ENCODE data around the gene PAGE2B.
"Not testable (repeated sequence)": the region's sequence is repeated elsewhere in the genome, so short reads cannot be mapped to it uniquely, and the experiment has no call there.

Gene PAGE2B

GRCh38 chrX:55057675-55058249 lies 17.1 kb upstream of the PAGE2B start:
- H3K4me1 ChIP-seq (ENCODE audit: insufficient read depth, low read length): peaks cover 6% of the 10 kb centered on the region
- H3K9me3 ChIP-seq (ENCODE audit: low read length): no peaks in the 10 kb centered on the region
- H3K4me3 ChIP-seq (ENCODE audit: low read length): peak overlapping the region; percentile 24
- H2AFZ ChIP-seq (ENCODE audit: low read depth, low read length): peak overlapping the region; percentile 2
- no peaks in the 10 kb centered on the region for H3K36me3 ChIP-seq (ENCODE audit: insufficient read depth, low read length)
- H3K27me3 ChIP-seq (ENCODE audit: insufficient read depth, low read length): peaks cover 2% of the 10 kb centered on the region

GRCh38 chrX:55067180-55067579 lies 7.7 kb upstream of the PAGE2B start:
- not testable (repeated sequence) for H3K9me3 ChIP-seq (ENCODE audit: low read length); H3K27me3 ChIP-seq (ENCODE audit: insufficient read depth, low read length); H3K4me1 ChIP-seq (ENCODE audit: insufficient read depth, low read length); H3K36me3 ChIP-seq (ENCODE audit: insufficient read depth, low read length); H2AFZ ChIP-seq (ENCODE audit: low read depth, low read length); H3K4me3 ChIP-seq (ENCODE audit: low read length)

GRCh38 chrX:55072286-55072685 lies 2.5 kb upstream of the PAGE2B start:
- no peaks in the 10 kb centered on the region for H3K36me3 ChIP-seq (ENCODE audit: insufficient read depth, low read length)
- no peak overlapping the region for H3K4me3 ChIP-seq (ENCODE audit: low read length)
- H3K27me3 ChIP-seq (ENCODE audit: insufficient read depth, low read length): no peaks in the 10 kb centered on the region
- H3K9me3 ChIP-seq (ENCODE audit: low read length): no peaks in the 10 kb centered on the region
- no peak overlapping the region for H2AFZ ChIP-seq (ENCODE audit: low read depth, low read length)
- no peaks in the 10 kb centered on the region for H3K4me1 ChIP-seq (ENCODE audit: insufficient read depth, low read length)

GRCh38 chrX:55088795-55089489 lies 14.1 kb downstream of the PAGE2B start, which contains the start of gene PAGE2:
TSS of gene PAGE2 (plus strand) at chrX:55089018. CDS start at chrX:55090021, 1,003 bp downstream.
- no peaks in the 10 kb centered on the region for H3K27me3 ChIP-seq (ENCODE audit: insufficient read depth, low read length)
- no peaks in the 10 kb centered on the region for H3K36me3 ChIP-seq (ENCODE audit: insufficient read depth, low read length)
- no peaks in the 10 kb centered on the region for H3K9me3 ChIP-seq (ENCODE audit: low read length)
- no peak within 1 kb of the TSS for H3K4me3 ChIP-seq (ENCODE audit: low read length)
- no peaks in the 10 kb centered on the region for H3K4me1 ChIP-seq (ENCODE audit: insufficient read depth, low read length)
- no peak within 1 kb of the TSS for H2AFZ ChIP-seq (ENCODE audit: low read depth, low read length)

- Histone ChIP-seq H3K4me3 (ENCODE audit: low read length) (no peak overlapping the region), H3K27me3 (ENCODE audit: insufficient read depth, low read length) (peaks cover 10% of the 10 kb centered on the region), H3K9me3 (ENCODE audit: low read length) (no peaks in the 10 kb centered on the region), H3K4me1 (ENCODE audit: insufficient read depth, low read length) (no peaks in the 10 kb centered on the region), H3K36me3 (ENCODE audit: insufficient read depth, low read length) (no peaks in the 10 kb centered on the region), H2AFZ (ENCODE audit: low read depth, low read length) (no peak overlapping the region)
These were observed 23.9 kb downstream of the PAGE2B start for GRCh38 chrX:55098691-55099090.

- no peak overlapping the region for H3K4me3 ChIP-seq (ENCODE audit: low read length)
- no peak overlapping the region for H2AFZ ChIP-seq (ENCODE audit: low read depth, low read length)
- H3K4me1 ChIP-seq (ENCODE audit: insufficient read depth, low read length): no peaks in the 10 kb centered on the region
- H3K36me3 ChIP-seq (ENCODE audit: insufficient read depth, low read length): no peaks in the 10 kb centered on the region
- peaks cover 10% of the 10 kb centered on the region for H3K27me3 ChIP-seq (ENCODE audit: insufficient read depth, low read length)
- no peaks in the 10 kb centered on the region for H3K9me3 ChIP-seq (ENCODE audit: low read length)
These were observed 24.3 kb downstream of the PAGE2B start for GRCh38 chrX:55099162-55099561.

GRCh38 chrX:55102754-55103153 lies 27.9 kb downstream of the PAGE2B start:
- H3K27me3 ChIP-seq (ENCODE audit: insufficient read depth, low read length): peaks cover 6% of the 10 kb centered on the region
- H2AFZ ChIP-seq (ENCODE audit: low read depth, low read length): no peak overlapping the region

GRCh38 chrX:55107262-55107661 lies 32.4 kb downstream of the PAGE2B start:
- H2AFZ ChIP-seq (ENCODE audit: low read depth, low read length): no peak overlapping the region
- no peaks in the 10 kb centered on the region for H3K9me3 ChIP-seq (ENCODE audit: low read length)
- H3K36me3 ChIP-seq (ENCODE audit: insufficient read depth, low read length): no peaks in the 10 kb centered on the region
- no peak overlapping the region for H3K4me3 ChIP-seq (ENCODE audit: low read length)
- no peaks in the 10 kb centered on the region for H3K4me1 ChIP-seq (ENCODE audit: insufficient read depth, low read length)
- no peaks in the 10 kb centered on the region for H3K27me3 ChIP-seq (ENCODE audit: insufficient read depth, low read length)

More at GRCh38 chrX:55102754-55103153, 27.9 kb downstream of the PAGE2B start:
- Histone ChIP-seq H3K9me3 (ENCODE audit: low read length) (no peaks in the 10 kb centered on the region), H3K36me3 (ENCODE audit: insufficient read depth, low read length) (no peaks in the 10 kb centered on the region), H3K4me1 (ENCODE audit: insufficient read depth, low read length) (no peaks in the 10 kb centered on the region), H3K4me3 (ENCODE audit: low read length) (no peak overlapping the region)

- Histone ChIP-seq H3K4me3 (ENCODE audit: low read length) (no peak overlapping the region), H3K4me1 (ENCODE audit: insufficient read depth, low read length) (no peaks in the 10 kb centered on the region), H2AFZ (ENCODE audit: low read depth, low read length) (no peak overlapping the region), H3K27me3 (ENCODE audit: insufficient read depth, low read length) (peaks cover 2% of the 10 kb centered on the region), H3K9me3 (ENCODE audit: low read length) (no peaks in the 10 kb centered on the region), H3K36me3 (ENCODE audit: insufficient read depth, low read length) (no peaks in the 10 kb centered on the region)
These were observed 33.1 kb downstream of the PAGE2B start for GRCh38 chrX:55107911-55108310.

GRCh38 chrX:55109306-55109705 lies 34.5 kb downstream of the PAGE2B start:
- Histone ChIP-seq H3K27me3 (ENCODE audit: insufficient read depth, low read length) (peaks cover 6% of the 10 kb centered on the region), H2AFZ (ENCODE audit: low read depth, low read length) (no peak overlapping the region), H3K9me3 (ENCODE audit: low read length) (no peaks in the 10 kb centered on the region), H3K36me3 (ENCODE audit: insufficient read depth, low read length) (no peaks in the 10 kb centered on the region), H3K4me3 (ENCODE audit: low read length) (no peak overlapping the region), H3K4me1 (ENCODE audit: insufficient read depth, low read length) (no peaks in the 10 kb centered on the region)

- H2AFZ ChIP-seq (ENCODE audit: low read depth, low read length): no peak overlapping the region
- peaks cover 6% of the 10 kb centered on the region for H3K27me3 ChIP-seq (ENCODE audit: insufficient read depth, low read length)
- no peak overlapping the region for H3K4me3 ChIP-seq (ENCODE audit: low read length)
- no peaks in the 10 kb centered on the region for H3K4me1 ChIP-seq (ENCODE audit: insufficient read depth, low read length)
- H3K9me3 ChIP-seq (ENCODE audit: low read length): no peaks in the 10 kb centered on the region
- H3K36me3 ChIP-seq (ENCODE audit: insufficient read depth, low read length): no peaks in the 10 kb centered on the region
These were observed 36.9 kb downstream of the PAGE2B start for GRCh38 chrX:55111578-55112254.

- H3K27me3 ChIP-seq (ENCODE audit: insufficient read depth, low read length); H2AFZ ChIP-seq (ENCODE audit: low read depth, low read length); H3K9me3 ChIP-seq (ENCODE audit: low read length); H3K36me3 ChIP-seq (ENCODE audit: insufficient read depth, low read length); H3K4me1 ChIP-seq (ENCODE audit: insufficient read depth, low read length); H3K4me3 ChIP-seq (ENCODE audit: low read length): not testable (repeated sequence)
These were observed 41.8 kb downstream of the PAGE2B start for GRCh38 chrX:55116589-55116988.

- H3K36me3 ChIP-seq (ENCODE audit: insufficient read depth, low read length): no peaks in the 10 kb centered on the region
- H3K9me3 ChIP-seq (ENCODE audit: low read length): no peaks in the 10 kb centered on the region
- no peak overlapping the region for H3K4me3 ChIP-seq (ENCODE audit: low read length)
- H3K4me1 ChIP-seq (ENCODE audit: insufficient read depth, low read length): no peaks in the 10 kb centered on the region
- no peak overlapping the region for H2AFZ ChIP-seq (ENCODE audit: low read depth, low read length)
- H3K27me3 ChIP-seq (ENCODE audit: insufficient read depth, low read length): peaks cover 4% of the 10 kb centered on the region
These were observed 43.7 kb downstream of the PAGE2B start for GRCh38 chrX:55118574-55118973.
